ENCODE data around the gene GNL3L. TPM values are rescaled to one million over a fixed set of nuclear protein-coding genes. Genes with fewer than 3 reads are reported as not detected.

GNL3L gene
- total RNA-seq, result 20.9 and 28.4 TPM in 2 replicates

GRCh38 chrX:54529552-54530356, at the start of gene GNL3L:
Gene GNL3L, plus strand, starts transcription at chrX:54530219. Its CDS starts 2,348 bp downstream, at chrX:54532567.

GRCh38 chrX:54495814-54496516, 34.1 kb upstream of the GNL3L start, which contains the start of gene FGD1:
Gene FGD1, minus strand, starts transcription at chrX:54496234. Its CDS starts 802 bp downstream, at chrX:54495432.

Other genes starting within 250 kb of the GNL3L start
- gene WNK3, start 172.2 kb upstream of the GNL3L start, total RNA-seq, result 0.37 and 0.92 TPM in 2 replicates
- gene TSR2, start 89.8 kb upstream of the GNL3L start, total RNA-seq, result 15.9 and 16.6 TPM in 2 replicates
- gene FGD1, start 34.0 kb upstream of the GNL3L start, total RNA-seq, result 10.0 and 14.1 TPM in 2 replicates